NCI-H1930 (cell line): ENCODE measurements around the gene CNOT6.
"Not testable (repeated sequence)": the region's sequence is repeated elsewhere in the genome, so short reads cannot be mapped to it uniquely, and the experiment has no call there.

Source experiments
- DNase-seq, 2 experiments: peaks; one replicate each; lab custom pipeline; 2025; lab: John Stamatoyannopoulos, UW

Gene CNOT6

GRCh38 chr5:180516440-180516839, 22.3 kb downstream of the CNOT6 start:
- no peak for DNase-seq

- DNase-seq = no peak
These were observed 24.9 kb downstream of the CNOT6 start for GRCh38 chr5:180519098-180519497.

- DNase-seq = no peak
These were observed 26.9 kb downstream of the CNOT6 start for GRCh38 chr5:180521101-180521500.

- DNase-seq = no peak
These were observed 27.4 kb downstream of the CNOT6 start for GRCh38 chr5:180521591-180521990.

- no peak for DNase-seq
These were observed 28.2 kb downstream of the CNOT6 start for GRCh38 chr5:180522330-180522729.

GRCh38 chr5:180523629-180524466, 29.7 kb downstream of the CNOT6 start:
- no peak for DNase-seq

GRCh38 chr5:180525399-180525798, 31.2 kb downstream of the CNOT6 start:
- no peak for DNase-seq

GRCh38 chr5:180526269-180526668, 32.1 kb downstream of the CNOT6 start:
- no peak for DNase-seq

GRCh38 chr5:180527659-180528058, 33.5 kb downstream of the CNOT6 start:
- DNase-seq = no peak

- DNase-seq = not testable (repeated sequence)
These were observed 36.9 kb downstream of the CNOT6 start for GRCh38 chr5:180531036-180531585.

- DNase-seq = no peak
These were observed 38.1 kb downstream of the CNOT6 start for GRCh38 chr5:180532268-180532667.

GRCh38 chr5:180533845-180534244, 39.7 kb downstream of the CNOT6 start:
- DNase-seq = no peak

- no peak for DNase-seq
These were observed 41.4 kb downstream of the CNOT6 start for GRCh38 chr5:180535573-180535972.

- no peak for DNase-seq
These were observed 46.0 kb downstream of the CNOT6 start for GRCh38 chr5:180540050-180540694.

- no peak for DNase-seq
These were observed 47.5 kb downstream of the CNOT6 start for GRCh38 chr5:180541710-180542109.

GRCh38 chr5:180545248-180545647, 51.1 kb downstream of the CNOT6 start:
- no peak for DNase-seq

GRCh38 chr5:180548563-180548962, 54.4 kb downstream of the CNOT6 start:
- DNase-seq = no peak

- DNase-seq = no peak
These were observed 59.4 kb downstream of the CNOT6 start for GRCh38 chr5:180553530-180553929.

GRCh38 chr5:180555168-180555921, 61.2 kb downstream of the CNOT6 start:
- no peak for DNase-seq

- no peak for DNase-seq
These were observed 63.1 kb downstream of the CNOT6 start for GRCh38 chr5:180557217-180557809.

GRCh38 chr5:180558232-180558631, 64.1 kb downstream of the CNOT6 start:
- DNase-seq = no peak

- no peak for DNase-seq
These were observed 69.8 kb downstream of the CNOT6 start for GRCh38 chr5:180563994-180564393.
